Measurements from ENCODE around the gene HBP1. TPM values are rescaled to one million over a fixed set of nuclear protein-coding genes. Genes with fewer than 3 reads are reported as not detected.
"Not testable (repeated sequence)": the region's sequence is repeated elsewhere in the genome, so short reads cannot be mapped to it uniquely, and the experiment has no call there.

Gene HBP1, protein sequence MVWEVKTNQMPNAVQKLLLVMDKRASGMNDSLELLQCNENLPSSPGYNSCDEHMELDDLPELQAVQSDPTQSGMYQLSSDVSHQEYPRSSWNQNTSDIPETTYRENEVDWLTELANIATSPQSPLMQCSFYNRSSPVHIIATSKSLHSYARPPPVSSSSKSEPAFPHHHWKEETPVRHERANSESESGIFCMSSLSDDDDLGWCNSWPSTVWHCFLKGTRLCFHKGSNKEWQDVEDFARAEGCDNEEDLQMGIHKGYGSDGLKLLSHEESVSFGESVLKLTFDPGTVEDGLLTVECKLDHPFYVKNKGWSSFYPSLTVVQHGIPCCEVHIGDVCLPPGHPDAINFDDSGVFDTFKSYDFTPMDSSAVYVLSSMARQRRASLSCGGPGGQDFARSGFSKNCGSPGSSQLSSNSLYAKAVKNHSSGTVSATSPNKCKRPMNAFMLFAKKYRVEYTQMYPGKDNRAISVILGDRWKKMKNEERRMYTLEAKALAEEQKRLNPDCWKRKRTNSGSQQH
- 31.3 and 47.8 TPM in 2 replicates for total RNA-seq (2014; rRNA removed; shearing (Covaris generic))

- in situ Hi-C loops (cut with HindIII; ENCODE audit: low sequenced_read_pairs) = no loop called here
- DNase-seq (ENCODE audit: low spot score) = peak; percentile 100
Observed at GRCh38 chr7:107168233-107169119, at the start of gene HBP1. TSS of gene HBP1 (plus strand) at chr7:107169003. CDS start at chr7:107179894, 10,891 bp downstream.

- DNase-seq (ENCODE audit: low spot score) = no peak
Observed at GRCh38 chr7:107119376-107120105, 49.3 kb upstream of the HBP1 start.

DNA sequence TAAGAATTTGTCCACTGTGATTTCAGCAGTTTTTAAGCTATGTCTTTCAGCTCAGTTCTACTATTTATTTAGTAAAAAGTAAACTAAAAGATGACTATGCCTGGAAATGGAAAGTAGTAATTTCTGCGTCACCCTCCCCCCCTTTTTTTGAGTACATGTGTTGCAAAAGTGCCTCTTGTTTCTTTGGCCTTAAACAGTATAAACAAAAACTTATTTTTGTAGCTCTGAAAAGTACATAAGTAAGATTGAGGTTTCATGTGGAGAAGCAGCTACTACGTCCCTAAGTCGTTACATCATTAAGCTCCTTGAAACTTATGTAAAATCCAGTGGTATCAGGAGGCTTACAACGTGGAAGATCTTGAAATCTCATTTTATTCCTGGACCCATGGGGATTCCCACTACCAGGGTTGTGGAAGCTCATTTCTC, 46.3 kb upstream of the HBP1 start:
- in situ Hi-C loops (cut with HindIII; ENCODE audit: low sequenced_read_pairs) = no loop called here
- DNase-seq (ENCODE audit: low spot score) = no peak

More at GRCh38 chr7:107119376-107120105, 49.3 kb upstream of the HBP1 start:
- in situ Hi-C loops (cut with HindIII; ENCODE audit: low sequenced_read_pairs) = no loop called here

DNA sequence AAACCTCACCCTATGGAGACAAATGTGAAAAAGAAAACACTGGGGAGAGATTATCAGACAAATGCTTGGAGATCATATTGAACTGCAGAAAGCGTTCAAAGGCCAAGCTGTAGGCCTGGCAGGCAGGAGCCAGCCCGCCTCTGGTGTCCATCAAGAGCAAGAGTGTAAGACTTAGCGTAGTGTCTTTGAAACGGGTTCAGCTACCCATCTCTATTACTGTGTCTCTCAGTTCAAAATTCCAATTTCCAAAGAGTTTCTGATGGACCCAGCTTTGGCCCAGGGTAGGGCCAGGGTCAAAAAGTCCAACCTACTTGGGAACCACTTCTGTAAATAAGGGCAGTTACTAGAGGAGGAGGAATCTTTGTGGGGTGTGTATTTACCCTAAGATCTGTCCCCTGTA, 45.4 kb upstream of the HBP1 start:
- no peak for DNase-seq (ENCODE audit: low spot score)
- in situ Hi-C loops (cut with HindIII; ENCODE audit: low sequenced_read_pairs) = no loop called here

DNA sequence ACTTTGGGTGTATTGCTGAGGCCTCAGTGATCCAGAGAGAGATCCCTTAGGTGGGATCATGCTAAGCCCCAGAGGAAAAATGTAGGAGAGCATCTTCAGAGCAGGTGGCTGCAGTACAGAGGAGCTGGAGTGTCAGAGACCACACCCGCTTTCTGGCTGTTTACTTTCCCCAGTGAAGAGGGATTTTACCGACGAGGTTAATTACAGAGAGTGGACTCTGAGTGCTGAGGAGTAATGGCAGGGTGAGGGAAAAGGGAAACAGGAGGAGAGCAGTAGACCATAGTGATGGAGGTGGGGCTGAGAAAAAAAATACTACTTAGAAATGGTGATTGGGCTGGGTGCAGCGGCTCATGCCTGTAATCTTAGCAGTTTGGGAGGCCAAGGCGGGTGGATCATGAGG, 43.3 kb upstream of the HBP1 start:
- in situ Hi-C loops (cut with HindIII; ENCODE audit: low sequenced_read_pairs) = no loop called here
- DNase-seq (ENCODE audit: low spot score) = no peak

DNA sequence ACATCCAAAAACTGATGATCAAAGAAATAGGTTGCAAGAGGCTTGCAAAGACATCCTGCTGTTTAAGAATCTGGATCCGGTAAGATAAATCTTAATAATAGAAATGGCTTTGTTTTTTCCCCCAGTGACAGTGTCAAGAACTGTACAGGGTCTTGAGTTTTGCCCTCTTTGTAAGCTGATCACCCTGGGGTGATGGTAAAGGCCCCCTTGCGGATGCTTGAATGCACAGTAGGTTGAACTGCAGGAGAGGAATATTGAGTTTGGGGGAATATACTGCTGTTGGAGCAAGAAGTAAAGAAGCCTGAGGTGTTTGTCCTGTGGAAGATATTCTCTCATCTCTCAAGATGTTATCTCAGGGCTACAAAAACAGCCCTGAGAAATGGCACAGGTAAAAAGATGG, 40.6 kb upstream of the HBP1 start:
- no peak for DNase-seq (ENCODE audit: low spot score)
- in situ Hi-C loops (cut with HindIII; ENCODE audit: low sequenced_read_pairs) = no loop called here

DNA sequence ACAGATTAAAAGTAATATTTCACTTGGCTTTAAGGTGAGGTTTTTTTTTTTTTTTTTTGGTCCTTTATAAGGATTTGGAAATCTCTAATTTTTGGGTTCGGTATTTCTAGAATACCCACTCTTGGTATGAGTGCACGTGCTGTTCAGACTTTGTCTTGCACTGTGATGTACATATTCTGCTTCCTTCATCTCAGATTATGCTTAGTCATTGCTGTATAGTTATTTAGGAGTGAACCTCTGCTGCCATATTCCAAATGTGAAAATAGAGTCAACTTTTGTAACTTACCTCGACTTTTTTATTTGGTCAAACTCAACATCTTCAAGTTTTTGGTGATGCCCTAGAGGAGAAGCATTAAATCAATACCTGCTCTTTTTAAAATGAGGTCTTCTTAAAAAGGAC, 40.1 kb upstream of the HBP1 start:
- in situ Hi-C loops (cut with HindIII; ENCODE audit: low sequenced_read_pairs) = no loop called here
- no peak for DNase-seq (ENCODE audit: low spot score)

- in situ Hi-C loops (cut with HindIII; ENCODE audit: low sequenced_read_pairs) = no loop called here
- no peak for DNase-seq (ENCODE audit: low spot score)
Observed at GRCh38 chr7:107130487-107131220, 38.1 kb upstream of the HBP1 start.

DNA sequence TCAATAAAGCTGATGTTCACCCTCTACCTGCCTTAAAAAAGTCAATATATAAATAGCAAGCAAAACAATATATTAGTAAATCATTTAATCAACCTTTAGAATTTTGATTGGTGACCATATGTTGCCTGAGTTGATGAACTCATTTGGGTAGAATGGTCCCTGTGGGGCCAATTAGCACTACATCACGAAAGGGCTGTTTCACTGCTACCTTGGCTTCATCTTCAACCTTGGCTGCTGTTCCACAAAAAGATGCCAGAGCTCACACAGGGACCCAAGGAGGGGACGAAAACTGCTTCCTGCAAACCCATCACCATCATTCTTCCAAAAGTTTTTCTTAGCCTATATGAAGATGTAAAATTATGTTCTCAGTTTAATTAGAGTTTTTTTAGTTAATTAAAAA, 35.4 kb upstream of the HBP1 start:
- peak; percentile 71 for DNase-seq (ENCODE audit: low spot score)
- in situ Hi-C loops (cut with HindIII; ENCODE audit: low sequenced_read_pairs) = no loop called here

- peak; percentile 79 for DNase-seq (ENCODE audit: low spot score)
- in situ Hi-C loops (cut with HindIII; ENCODE audit: low sequenced_read_pairs) = no loop called here
Observed at GRCh38 chr7:107138696-107139420, 29.9 kb upstream of the HBP1 start.

GRCh38 chr7:107143875-107144274, 24.9 kb upstream of the HBP1 start:
- DNase-seq (ENCODE audit: low spot score); in situ Hi-C loops (cut with HindIII; ENCODE audit: low sequenced_read_pairs): not testable (repeated sequence)

DNA sequence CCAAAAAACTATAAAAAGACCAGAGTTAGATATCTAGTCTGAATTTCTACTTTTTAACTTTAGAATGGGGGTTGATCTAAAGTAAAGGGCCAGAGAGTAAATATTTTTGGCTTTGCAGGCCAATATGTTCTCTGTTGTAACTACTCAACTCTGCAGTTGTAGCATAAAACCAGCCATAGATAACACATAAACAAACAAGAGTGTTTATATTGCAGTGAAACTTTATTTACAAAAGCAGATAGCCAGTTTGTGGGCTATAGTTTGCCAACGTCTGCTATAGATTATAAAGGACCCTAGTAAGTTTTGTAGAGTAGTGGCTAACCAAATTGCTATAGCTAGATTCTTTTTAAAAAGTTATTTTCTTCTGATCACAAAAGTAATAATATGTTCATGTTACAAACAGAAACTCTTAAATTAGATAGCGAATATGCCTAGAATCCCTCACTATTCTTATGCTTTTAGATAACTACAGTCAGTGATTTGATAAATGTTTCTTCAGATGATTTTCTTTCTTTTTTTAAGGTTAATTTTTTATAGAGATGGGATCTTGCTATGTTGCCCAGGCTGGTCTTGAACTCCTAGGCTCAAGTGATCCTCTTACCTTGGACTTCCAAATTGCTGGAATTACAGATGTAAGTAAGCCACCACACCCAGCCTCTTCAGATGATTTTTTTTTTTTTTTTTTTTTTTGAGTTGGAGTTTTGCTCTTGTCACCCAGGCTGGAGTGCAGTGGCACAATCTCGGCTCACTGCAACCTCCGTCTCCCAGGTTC, 23.6 kb upstream of the HBP1 start:
- in situ Hi-C loops (cut with HindIII; ENCODE audit: low sequenced_read_pairs) = no loop called here
- DNase-seq (ENCODE audit: low spot score) = no peak

DNA sequence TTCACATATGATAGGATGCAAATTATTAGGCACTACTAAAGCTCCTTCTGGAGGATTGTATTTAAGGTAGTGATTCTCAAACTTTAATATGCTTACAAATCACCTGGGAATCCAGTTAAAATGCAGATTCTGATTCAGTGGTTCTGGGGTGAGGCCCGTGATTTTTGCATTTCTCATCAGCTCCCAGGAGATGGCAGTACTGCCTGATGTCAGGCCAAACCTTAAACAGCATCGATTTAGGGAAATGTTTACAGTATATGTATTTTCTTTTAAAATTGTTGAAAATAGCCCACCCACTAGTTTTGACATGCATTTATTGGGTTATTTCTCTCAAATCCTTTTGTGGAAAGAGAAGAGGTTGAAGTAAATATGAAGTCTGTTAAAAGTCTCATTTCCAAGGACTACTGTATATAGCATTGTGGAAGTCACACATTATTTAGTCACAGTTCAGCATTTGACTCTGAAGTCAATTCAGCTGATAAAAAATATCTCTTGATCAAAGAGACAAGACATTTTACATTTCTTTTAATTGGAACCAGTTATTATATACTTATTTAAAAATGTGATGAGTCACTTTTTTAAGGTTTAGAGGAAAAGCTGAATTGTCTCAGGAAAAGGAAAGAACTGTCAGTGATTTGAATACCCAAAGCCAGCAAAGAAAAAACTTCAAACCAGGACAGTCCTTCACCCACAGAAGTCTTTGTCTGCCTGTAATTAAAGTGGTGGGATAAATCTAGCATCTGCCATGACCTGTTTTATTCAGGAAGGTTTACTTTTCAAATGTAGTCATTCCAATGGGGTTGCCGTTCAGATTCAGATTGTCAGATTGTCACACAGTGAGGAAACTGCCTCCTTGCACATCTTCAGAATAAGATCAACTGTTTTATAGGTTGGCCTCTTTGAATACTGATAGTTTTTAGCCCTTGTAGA, 21.1 kb upstream of the HBP1 start:
- in situ Hi-C loops (cut with HindIII; ENCODE audit: low sequenced_read_pairs) = no loop called here
- DNase-seq (ENCODE audit: low spot score) = peak; percentile 60

DNA sequence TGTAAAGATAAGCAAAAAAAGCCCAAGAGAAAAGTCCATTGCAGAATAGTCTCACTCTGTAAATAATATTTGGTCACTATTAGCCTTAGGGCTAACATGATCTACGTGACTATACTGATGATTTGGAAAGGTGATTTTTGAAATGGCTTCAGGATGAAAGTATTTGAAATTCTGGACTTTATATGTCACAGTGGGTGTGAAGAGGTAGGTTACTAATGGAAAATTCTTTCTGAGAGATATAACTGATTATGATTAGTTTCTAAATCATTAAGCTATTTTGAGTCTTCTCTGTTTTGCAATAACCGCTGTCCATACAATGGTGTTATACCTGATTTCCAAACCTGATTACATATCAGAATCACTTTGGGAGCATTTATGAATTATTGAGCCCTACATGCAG, 20.1 kb upstream of the HBP1 start:
- in situ Hi-C loops (cut with HindIII; ENCODE audit: low sequenced_read_pairs) = no loop called here
- DNase-seq (ENCODE audit: low spot score) = no peak

GRCh38 chr7:107149863-107150262, 18.9 kb upstream of the HBP1 start:
- DNase-seq (ENCODE audit: low spot score) = no peak
- in situ Hi-C loops (cut with HindIII; ENCODE audit: low sequenced_read_pairs) = no loop called here

DNA sequence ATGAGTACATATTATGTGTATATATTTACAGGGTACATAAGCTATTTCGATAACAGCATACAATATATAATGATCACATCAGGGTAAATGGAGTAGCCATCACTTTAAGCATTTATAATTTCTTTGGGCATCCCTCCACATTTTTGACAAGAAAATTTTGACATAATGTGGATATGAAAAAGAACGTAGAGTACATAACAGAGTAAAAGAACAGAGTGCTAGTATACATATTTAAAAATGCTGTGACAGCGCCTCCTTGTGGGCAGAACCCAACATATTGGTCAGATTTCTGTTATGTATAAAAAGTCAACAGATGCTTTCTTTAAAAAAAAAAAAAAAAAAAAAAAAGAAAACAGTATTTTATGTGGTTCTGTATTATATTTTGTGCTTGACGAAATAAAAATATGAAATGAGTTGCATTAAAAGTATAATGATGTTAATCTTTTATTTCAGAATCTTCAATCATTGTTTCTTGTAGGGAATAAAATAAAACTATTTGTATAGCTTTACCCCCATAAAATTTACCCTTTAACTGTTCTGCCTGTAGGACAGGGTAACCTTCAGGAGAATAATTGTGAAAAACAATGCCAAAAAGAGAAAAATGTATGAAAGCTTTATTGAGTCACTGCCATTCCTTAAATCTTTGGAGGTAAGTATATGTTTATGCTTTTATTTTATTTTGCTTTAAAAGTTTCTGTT, 18.3 kb upstream of the HBP1 start:
- in situ Hi-C loops (cut with HindIII; ENCODE audit: low sequenced_read_pairs) = no loop called here
- DNase-seq (ENCODE audit: low spot score) = peak; percentile 64
